Heart left ventricle (tissue), 16 donors: ENCODE results near the gene BTBD19. TPM values are rescaled to one million over a fixed set of nuclear protein-coding genes. Genes with fewer than 3 reads are reported as not detected.

Experiments
- ATAC-seq, 4 donors: fragments of 200-7000 bp; cut with Tn5 transposase; one replicate each; pipeline ENCODE4 v1.9.1; 2020 to 2022; ENCODE audit warnings: moderate library complexity in 4 of 4, mild to moderate bottlenecking in 3 of 4, moderate number of reproducible peaks in 1 of 4
- DNase-seq, 5 donors: peaks; one replicate each; pipeline ENCODE4 v3.0.0-alpha.2; 2020
- H3K27ac ChIP-seq, 12 donors: fragments of 200-600 bp; sonication (generic) in 4 of 12; one replicate each; pipeline versions ENCODE4 v1.5.0 to v1.8.0; 2016 to 2022; ENCODE audit warnings: mild to moderate bottlenecking in 2 of 12
- H3K27me3 ChIP-seq, 9 donors: fragments of 200-600 bp; sonication (generic) in 2 of 9; one replicate each; pipeline versions ENCODE4 v1.5.1 to v1.8.0; 2016 to 2022; ENCODE audit warnings: mild to moderate bottlenecking in 3 of 9
- H3K36me3 ChIP-seq, 9 donors: fragments of 200-600 bp; sonication (generic) in 2 of 9; one replicate each; pipeline versions ENCODE4 v1.5.0 to v1.8.0; 2018 to 2022; ENCODE audit warnings: mild to moderate bottlenecking in 2 of 9
- H3K4me1 ChIP-seq, 12 donors: fragments of 200-600 bp; sonication (generic) in 4 of 12; one replicate each; pipeline versions ENCODE4 v1.5.0 to v1.8.0; 2016 to 2022; ENCODE audit warnings: mild to moderate bottlenecking in 3 of 12
- H3K4me3 ChIP-seq, 12 donors: fragments of 200-600 bp; sonication (generic) in 4 of 12; one replicate each; pipeline versions ENCODE4 v1.5.0 to v1.8.0; 2017 to 2022; ENCODE audit warnings: mild to moderate bottlenecking in 9 of 12, moderate library complexity in 4 of 12
- H3K9me3 ChIP-seq, 12 donors: fragments of 200-600 bp; sonication (generic) in 4 of 12; one replicate each; pipeline versions ENCODE4 v1.5.0 to v1.8.0; 2016 to 2022; ENCODE audit warnings: mild to moderate bottlenecking in 1 of 12
- POLR2A ChIP-seq, 2 donors: fragments of 450-650 bp; IDR thresholded peaks; one replicate each; pipeline ENCODE4 v1.6.1; 2017; ENCODE audit warnings: antibody characterized with exemption in 2 of 2, mild to moderate bottlenecking in 2 of 2, moderate library complexity in 2 of 2
- WGBS, 4 donors: extraction: QIAGEN DNeasy Blood & Tissue Kit in 2 of 4; methylation state at CpG; one replicate each; pipeline versions ENCODE4 v1.1.5 to v1.1.7; 2013 to 2018; 5-methylcytosine and 5-hydroxymethylcytosine counted together
- intact Hi-C, 10 donors: fragments of 100-400 bp; cut with DNase I; formaldehyde crosslinking; loops; one replicate each; pipeline versions ENCODE4 v1.11.1 to v1.14.2; 2022
- polyA plus RNA-seq, 2 donors: library from polyadenylated mRNA; stranded (reverse); fragments of 200-250 nt; gene quantifications; one replicate each; pipeline ENCODE4 v1.2.3, GENCODE V29; 2013
- total RNA-seq, 9 donors: library from RNA; depleted of rRNA in 2 of 9; stranded (reverse); fragments of >200 nt in 2 of 9; fragmentation: NEBNext Ultra II Directional in 3 of 9; extraction: Animal tissue kit (Norgen Biotek cat#: 25700) in 3 of 9; gene quantifications; one replicate each; pipeline versions ENCODE4 v1.1.0 to v1.2.4, GENCODE V29; 2016 to 2023
- TF ChIP-seq, protein P1 (sequence below), 12 donors: fragments of 200-600 bp; sonication (generic) in 4 of 12; IDR thresholded peaks; one replicate each; pipeline versions ENCODE4 v1.5.0 to v1.8.0; 2018 to 2022; ENCODE audit warnings: antibody characterized with exemption in 12 of 12, mild to moderate bottlenecking in 5 of 12
- donor health status: ischemic (EF 13 %, LVEDD 7.1; RV severe dilation, severe dysfunction).
- donor health status: healthy with polysubstance abuse.
- donor health status: DM: no; HTN: yes; CAD: no.
- donor health status: DM: no; HTN: no; CAD: no.
- donor health status: ischemic (EF 25% LVEDD 6.9; RV normal size, moderate dysfunction).
- donor health status: ischemic (EF 25% LVEDD 5.7; RV mildly dilated, moderate dysfunction).
- donor health status: healthy.
- donor health status: DM: yes; HTN: yes; CAD: no.
- donor health status: ischemic (EF 35%, LVEDD 5.7; RV mildly dilated, moderate dysfunction).
- donor health status: nonischemic (EF 11% LVEDD 7.7; RV severe dilation, severe dysfunction).
- donor health status: DM: yes; HTN: yes; CAD: no.
- donor health status: PGD.
- donor health status: ischemic (EF 29% LVEDD 5.4; RV normal size, mild dysfunction).
- donor health status: nonischemic (EF 23%, LVEDD 6.1; RV moderate dilation, normal function).

The BTBD19 gene
- total and polyA plus RNA-seq, 11 donors = 0.56 to 7.4 (median 2.8) TPM

DNA sequence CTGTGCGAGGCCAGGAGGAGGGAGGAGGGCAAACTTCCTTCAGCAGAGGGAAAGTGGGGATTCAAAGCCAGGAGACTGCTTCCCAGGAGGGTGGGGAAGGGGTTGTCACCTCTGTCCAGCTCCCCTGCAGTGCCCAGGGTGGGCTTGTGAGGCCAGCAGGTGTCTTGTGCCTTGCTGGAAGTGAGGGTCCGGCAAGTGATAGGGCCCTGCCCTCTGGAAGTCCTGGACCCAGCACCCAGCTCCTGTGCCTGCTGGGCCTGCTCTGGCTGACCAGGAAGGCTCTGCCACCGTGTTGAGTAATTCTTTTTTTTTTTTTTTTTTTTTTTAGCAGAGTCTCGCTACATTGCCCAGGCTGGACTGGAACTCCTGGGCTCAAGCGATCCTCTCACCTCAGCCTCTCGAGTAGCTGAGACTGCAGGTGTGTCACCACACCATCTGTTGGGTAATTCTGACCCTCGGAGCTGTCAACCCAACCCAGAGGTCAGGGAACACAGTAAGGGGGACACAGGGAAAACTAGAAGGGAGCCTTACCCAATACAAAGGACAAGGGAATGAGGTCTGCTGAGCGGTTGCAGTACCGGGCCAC, 21.4 kb upstream of the BTBD19 start:
- intact Hi-C loops = loop anchor here in 7 of 10 donors (2.0 to 10.0 kb wide), 10 partner anchors 40 to 518 kb away; partner anchors contain the start of genes HECTD3 (in 3 of the 7), UROD (in 3 of the 7), EIF2B3 (in 2 of the 7) and RNU5D-1 (in 2 of the 7)
- peak in 1 of 5 donors; percentile 25 for DNase-seq
- 81 to 92% (median 83%) methylated on average over 9 of the region's 9 CpGs for WGBS, 4 donors
- Histone ChIP-seq H3K4me3 (peak overlapping the region in 2 of 12 donors; percentile 60 to 63), H3K4me1 (peaks cover 0 to 33% (median 25%) of the 10 kb centered on the region in 12 donors), H3K27ac (peak overlapping the region in 9 of 12 donors; percentile 43 to 68 (median 55)), H3K36me3 (peaks cover 0 to 5% (median 0%) of the 10 kb centered on the region in 9 donors), H3K27me3 (no peaks in the 10 kb centered on the region), H3K9me3 (no peaks in the 10 kb centered on the region)
- ATAC-seq = no peak
- TF ChIP-seq POLR2A (IDR thresholded peaks at IDR 0.05) = no peak
- TF ChIP-seq, protein P1, sequence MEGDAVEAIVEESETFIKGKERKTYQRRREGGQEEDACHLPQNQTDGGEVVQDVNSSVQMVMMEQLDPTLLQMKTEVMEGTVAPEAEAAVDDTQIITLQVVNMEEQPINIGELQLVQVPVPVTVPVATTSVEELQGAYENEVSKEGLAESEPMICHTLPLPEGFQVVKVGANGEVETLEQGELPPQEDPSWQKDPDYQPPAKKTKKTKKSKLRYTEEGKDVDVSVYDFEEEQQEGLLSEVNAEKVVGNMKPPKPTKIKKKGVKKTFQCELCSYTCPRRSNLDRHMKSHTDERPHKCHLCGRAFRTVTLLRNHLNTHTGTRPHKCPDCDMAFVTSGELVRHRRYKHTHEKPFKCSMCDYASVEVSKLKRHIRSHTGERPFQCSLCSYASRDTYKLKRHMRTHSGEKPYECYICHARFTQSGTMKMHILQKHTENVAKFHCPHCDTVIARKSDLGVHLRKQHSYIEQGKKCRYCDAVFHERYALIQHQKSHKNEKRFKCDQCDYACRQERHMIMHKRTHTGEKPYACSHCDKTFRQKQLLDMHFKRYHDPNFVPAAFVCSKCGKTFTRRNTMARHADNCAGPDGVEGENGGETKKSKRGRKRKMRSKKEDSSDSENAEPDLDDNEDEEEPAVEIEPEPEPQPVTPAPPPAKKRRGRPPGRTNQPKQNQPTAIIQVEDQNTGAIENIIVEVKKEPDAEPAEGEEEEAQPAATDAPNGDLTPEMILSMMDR (IDR thresholded peaks at IDR 0.05) = no peak

GRCh38 chr1:44787506-44787905, 20.8 kb upstream of the BTBD19 start:
- 93 to 96% (median 93%) methylated on average over 8 to 10 of the region's 10 CpGs for WGBS, 4 donors
- ATAC-seq = no peak
- intact Hi-C loops = loop anchor here in 7 of 10 donors (2.0 to 10.0 kb wide), 10 partner anchors 40 to 517 kb away; partner anchors contain the start of genes HECTD3 (in 3 of the 7), UROD (in 3 of the 7), EIF2B3 (in 2 of the 7) and RNU5D-1 (in 2 of the 7)

DNA sequence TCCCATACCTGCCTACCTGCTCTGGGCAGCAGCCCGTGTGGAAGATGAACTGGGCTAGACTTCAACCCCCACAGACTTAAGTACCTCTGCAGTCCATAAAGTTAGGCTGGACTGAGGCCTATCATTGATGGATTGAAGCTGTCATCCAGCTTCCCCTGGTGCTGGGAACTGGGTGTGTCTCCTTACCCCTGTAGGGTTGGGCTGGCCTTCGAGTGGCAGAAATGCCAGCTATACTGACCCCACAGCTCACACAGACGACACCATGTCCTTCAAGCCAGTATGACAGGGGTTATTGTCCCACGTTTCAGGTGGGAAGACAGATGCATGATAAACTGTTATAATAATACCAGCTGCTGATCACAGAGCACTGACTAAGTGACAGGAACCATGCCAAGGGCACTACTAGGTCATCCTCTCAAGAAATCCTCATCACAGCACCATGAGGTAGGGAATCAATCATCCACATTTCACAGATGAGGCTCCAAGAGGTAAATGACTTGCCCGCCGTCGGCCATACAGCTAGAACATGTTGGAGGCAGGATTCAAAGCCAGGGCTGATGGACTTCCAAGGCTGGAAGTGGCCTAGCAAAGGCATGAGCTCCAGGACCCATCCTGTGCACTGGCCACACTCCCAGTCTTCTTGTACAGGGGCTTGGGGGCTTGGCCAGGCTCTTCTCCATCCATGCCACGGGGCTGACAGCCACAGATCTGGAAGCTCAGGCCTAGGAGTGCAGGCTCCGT, 20.0 kb upstream of the BTBD19 start, which contains the start of gene BEST4:
Gene BEST4 (minus strand): TSS at position 51 of the 741 bp plus-strand sequence. CDS start 465 bp downstream, outside the sequence.
- no peaks in the 10 kb centered on the region for H3K9me3 ChIP-seq
- intact Hi-C loops = loop anchor here in 7 of 10 donors (5.0 to 10.0 kb wide), 9 partner anchors 39 to 517 kb away; partner anchors contain the start of genes HECTD3 (in 3 of the 7), UROD (in 3 of the 7), EIF2B3 (in 2 of the 7) and KIF2C (in 1 of the 7)
- WGBS, 4 donors = 81 to 84% (median 83%) methylated on average over 7 to 9 of the region's 9 CpGs
- no peaks in the 10 kb centered on the region for H3K27me3 ChIP-seq
- DNase-seq = peak in 1 of 5 donors; percentile 20
- H3K27ac ChIP-seq = peak within 1 kb of the TSS in 2 of 12 donors; percentile 66 to 68
- no peaks in the 10 kb centered on the region for H3K36me3 ChIP-seq
- peaks cover 0 to 33% (median 25%) of the 10 kb centered on the region in 12 donors for H3K4me1 ChIP-seq
- H3K4me3 ChIP-seq = no peak within 1 kb of the TSS
- TF ChIP-seq, protein P1 (IDR thresholded peaks at IDR 0.05) = no peak
- TF ChIP-seq POLR2A (IDR thresholded peaks at IDR 0.05) = no peak
- no peak for ATAC-seq

More at GRCh38 chr1:44787506-44787905, 20.8 kb upstream of the BTBD19 start:
- peak in 1 of 5 donors; percentile 23 for DNase-seq
- H3K9me3 ChIP-seq = no peaks in the 10 kb centered on the region
- no peak overlapping the region for H3K4me3 ChIP-seq
- H3K36me3 ChIP-seq = no peaks in the 10 kb centered on the region
- no peak for TF ChIP-seq POLR2A (IDR thresholded peaks at IDR 0.05)
- TF ChIP-seq, protein P1 (IDR thresholded peaks at IDR 0.05) = no peak
- peaks cover 0 to 33% (median 25%) of the 10 kb centered on the region in 12 donors for H3K4me1 ChIP-seq
- H3K27me3 ChIP-seq = no peaks in the 10 kb centered on the region
- H3K27ac ChIP-seq = no peak overlapping the region
